Measurements from ENCODE around the gene RNF130.
"Not testable (repeated sequence)": the region's sequence is repeated elsewhere in the genome, so short reads cannot be mapped to it uniquely, and the experiment has no call there.

Gene RNF130

DNA sequence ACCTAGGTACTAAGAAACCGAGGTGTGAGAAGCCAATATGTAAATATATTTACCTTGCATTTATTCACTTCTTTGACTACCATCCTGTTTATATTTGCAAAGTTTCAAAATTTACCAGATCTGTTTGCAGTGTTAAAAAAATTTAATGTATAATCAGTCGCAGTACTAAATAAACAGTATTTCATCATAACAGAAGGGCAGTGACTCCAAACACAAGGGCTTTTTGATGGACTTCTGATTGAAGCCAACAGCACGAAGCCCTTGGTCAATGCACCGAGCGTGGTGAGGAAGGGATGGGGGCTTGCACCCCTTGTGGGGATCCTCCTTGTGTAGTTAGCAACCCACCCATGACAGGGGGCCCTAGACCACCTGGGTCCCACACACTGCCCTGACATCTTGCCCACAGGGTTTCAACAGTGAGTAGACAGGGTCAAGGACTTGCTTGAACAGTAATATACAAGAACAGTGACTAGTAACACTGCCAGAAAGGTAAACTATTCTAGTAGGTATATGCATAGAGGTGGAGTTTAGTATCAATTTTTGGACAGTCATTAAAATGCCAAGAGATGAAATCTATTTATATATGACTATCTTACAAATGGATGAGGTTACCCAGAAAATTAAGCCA is 111.2 kb downstream of the RNF130 start:
- no peak for DNase-seq

DNA sequence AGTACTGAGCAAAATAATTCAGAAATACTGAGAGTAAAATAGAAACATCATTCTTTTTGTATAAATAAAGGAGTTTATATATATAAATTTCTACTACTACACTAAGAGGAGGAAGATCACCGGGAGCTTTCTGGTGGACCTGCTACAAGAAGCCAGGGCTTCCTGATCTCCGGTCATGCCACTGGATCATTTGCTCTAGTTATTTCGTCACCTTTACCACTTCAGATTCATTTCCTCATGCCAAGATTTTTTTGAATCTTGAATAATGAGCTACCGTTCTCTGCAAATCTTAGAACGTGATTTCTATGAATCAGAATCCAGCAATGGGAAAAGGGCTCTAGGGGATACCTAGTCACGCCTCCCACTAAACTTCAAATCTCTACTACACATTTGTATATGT is 111.9 kb downstream of the RNF130 start:
- no peak for DNase-seq

DNA sequence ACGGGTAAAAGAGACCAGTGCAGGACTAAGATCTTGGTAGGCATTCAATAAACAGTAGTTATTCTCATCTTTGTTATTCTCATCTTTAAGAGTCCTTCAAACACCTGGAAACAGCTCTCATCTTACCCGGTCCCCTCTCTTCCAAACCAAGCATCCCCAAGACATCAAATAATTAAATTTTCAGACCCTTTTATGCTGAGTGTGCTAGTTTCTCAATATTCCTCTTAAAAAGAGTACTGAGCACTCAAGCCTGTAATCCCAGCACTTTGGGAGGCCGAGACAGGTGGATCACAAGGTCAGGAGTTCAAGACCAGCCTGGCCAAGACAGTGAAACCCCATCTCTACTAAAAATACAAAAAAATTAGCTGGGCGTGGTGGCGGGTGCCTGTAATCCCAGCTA is 112.4 kb downstream of the RNF130 start:
- not testable (repeated sequence) for DNase-seq

DNA sequence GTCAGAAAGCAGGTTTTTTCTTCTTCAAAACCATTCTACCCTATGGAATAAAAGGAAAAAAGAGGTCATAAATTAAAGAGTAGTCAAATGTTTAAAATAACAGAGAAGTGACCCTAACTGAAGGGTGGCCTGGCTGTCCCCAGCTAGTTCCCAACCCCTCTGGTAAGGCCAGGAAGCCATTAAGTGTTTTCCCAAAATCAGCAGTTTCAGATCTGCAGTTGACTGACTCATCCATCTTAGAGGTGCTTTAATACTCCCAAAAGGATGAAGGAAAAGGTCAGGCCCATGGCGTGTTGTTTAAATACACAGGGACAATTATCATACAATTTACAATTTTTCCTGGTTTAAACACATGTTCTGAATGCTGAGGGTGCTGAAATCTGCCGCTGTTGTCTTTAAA is 115.9 kb downstream of the RNF130 start:
- no peak for DNase-seq

GRCh38 chr5:179955062-179955461 is 116.5 kb downstream of the RNF130 start:
- no peak for DNase-seq

DNA sequence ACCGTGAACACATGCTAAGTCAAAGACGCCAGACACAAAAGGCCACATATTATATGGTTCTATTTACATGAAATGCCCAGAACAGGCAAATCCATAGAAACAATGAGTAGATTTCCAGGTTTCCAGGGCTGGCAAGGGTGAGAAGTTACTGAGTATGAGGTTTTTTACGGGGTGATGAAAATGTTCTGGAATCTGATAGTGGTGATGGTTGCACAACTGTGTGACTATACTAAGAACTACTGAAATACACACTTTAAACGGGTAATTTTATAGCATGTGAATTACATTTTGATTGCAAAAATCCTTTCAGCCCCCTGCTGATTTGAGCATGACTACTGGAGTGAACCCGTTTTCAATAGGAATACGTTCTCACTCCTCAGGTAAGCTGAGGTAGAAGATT is 117.1 kb downstream of the RNF130 start:
- no peak for DNase-seq

DNA sequence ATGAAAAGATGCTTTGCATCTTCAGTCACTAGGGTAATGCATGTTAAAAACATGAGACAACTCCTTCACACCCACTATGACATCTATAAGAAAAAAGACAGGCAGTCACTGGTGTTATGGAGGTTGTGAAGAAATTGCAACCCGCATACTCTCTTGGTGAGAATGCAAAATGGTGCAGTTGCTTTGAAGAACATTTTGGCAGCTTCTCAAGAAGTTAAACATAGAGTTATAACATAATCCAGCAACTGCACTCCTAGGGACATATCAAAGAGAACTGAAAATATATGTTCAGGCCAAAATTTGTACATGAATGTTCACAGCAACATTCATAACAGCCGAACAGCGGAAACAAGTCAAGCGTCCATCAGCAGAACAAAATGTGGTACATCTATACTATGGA is 117.6 kb downstream of the RNF130 start:
- no peak for DNase-seq

DNA sequence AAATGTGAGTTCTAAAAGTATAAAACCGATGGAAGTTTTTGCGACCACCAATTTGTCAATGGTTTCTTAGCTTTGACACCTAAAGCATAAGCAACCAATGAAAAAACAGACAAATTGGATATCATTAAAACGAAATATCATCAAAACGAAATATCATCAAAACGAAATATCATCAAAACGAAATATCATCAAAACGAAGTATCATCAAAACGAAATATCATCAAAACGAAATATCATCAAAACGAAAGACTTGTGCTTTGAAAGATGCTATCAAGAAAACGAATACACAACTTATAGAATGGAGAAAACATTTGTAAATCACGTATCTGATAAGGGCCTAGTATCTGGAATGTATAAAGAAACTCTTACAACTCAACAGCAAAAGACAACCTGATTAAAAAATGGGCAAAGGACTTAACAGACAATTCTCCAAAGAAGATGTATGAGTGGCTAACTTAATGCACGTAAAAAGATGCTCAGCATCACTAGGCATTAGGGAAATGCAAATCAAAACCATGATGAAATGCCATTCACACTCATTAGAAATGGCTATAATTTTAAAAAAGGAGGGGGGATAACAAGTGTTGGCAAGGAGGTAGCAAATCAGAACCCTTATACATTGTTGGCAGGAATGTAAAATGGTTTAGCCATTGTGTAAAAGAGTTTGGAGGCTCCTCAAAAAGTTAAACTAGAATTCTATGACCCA is 134.4 kb downstream of the RNF130 start:
- no peak for DNase-seq

DNA sequence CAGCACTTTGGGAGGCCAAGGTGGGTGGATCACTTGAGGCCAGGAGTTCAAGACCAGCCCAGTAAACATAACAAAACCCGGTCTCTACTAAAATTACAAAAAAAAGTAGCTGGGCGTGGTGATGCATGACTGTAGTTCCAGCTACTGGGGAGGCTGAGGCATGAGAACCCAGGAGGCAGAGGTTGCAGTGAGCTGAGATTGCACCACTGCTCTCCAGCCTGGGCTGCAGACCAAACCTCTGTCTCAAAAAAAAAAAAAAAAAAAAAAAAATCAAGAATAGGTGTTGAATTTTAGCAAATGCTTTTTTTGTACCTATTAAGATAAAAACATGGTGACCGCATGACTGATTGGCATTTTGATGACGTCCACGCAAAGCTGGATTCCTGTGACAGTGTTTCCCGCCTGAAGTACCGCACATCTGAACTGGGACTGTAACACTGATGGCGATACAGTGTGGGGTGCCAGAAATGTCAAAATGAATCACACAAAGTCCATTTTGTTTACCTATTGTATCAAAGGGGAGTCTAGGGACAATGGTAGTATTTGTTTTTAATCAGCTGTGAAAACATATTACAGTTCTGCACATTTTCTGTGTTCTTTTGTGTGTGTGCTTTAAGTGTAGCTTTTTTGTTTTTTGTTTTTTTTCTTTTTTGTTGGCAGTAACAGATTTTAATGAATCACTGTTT is 140.6 kb downstream of the RNF130 start:
- DNase-seq: no peak

GRCh38 chr5:179927824-179928223 is 143.7 kb downstream of the RNF130 start:
- DNase-seq: no peak

DNA sequence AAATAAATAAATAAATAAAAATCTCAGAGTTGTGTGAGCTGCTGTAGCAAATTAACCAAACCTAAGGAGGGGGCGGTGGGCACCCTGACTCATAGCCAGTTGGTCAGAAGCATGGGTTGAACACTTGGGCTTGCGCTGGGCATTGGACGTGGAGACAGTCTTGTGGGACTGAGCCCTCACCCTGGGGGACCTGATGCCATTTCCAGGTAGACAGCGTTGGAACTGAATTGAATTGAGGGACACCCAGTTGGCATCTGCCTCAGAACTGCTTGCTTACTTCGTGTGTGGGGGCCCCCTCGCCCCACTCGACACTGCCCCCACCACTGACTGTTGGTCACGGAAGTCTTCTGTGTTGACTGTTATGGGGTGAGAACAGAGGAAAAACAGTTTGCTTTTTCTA is 144.9 kb downstream of the RNF130 start:
- no peak for DNase-seq

DNA sequence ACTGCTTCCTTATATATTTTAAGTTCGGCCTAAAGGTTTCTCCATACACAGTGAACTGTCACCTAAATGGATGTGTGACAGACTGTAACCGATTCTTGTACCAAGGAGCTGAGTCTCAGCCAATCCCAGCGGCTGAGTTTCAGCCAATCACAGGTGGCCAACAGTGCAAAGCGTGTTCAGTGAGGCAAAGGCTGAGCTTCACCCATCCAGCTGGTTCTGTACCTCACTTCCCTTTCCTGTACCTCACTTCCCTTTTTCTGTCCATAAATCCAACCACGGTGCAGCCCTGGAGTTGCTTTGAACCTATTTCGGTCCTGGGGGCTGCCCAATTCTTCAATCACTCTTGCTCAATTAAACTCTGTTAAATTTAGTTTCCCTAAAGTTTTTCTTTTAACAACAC is 148.1 kb downstream of the RNF130 start:
- no peak for DNase-seq

DNA sequence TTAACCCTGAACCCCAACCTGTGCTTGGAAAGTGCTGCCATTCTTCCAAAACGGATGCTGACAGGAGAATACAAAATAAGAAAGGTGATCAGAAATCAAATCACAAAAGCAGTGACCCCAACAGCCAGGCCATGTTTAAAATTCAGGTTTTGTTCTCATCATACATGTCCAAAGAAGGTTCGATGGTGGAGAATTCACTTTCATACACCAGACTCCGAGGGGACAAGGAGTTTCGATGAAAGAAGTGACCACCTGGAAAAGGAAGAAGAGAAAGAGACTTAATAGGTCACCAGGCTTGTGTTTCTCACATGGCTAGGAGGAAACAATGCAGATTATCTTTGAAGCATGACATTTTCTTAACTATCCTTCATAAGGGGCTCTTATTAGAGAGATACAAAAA is 151.4 kb downstream of the RNF130 start:
- no peak for DNase-seq

GRCh38 chr5:179919487-179920060 is 152.0 kb downstream of the RNF130 start:
- DNase-seq: no peak

DNA sequence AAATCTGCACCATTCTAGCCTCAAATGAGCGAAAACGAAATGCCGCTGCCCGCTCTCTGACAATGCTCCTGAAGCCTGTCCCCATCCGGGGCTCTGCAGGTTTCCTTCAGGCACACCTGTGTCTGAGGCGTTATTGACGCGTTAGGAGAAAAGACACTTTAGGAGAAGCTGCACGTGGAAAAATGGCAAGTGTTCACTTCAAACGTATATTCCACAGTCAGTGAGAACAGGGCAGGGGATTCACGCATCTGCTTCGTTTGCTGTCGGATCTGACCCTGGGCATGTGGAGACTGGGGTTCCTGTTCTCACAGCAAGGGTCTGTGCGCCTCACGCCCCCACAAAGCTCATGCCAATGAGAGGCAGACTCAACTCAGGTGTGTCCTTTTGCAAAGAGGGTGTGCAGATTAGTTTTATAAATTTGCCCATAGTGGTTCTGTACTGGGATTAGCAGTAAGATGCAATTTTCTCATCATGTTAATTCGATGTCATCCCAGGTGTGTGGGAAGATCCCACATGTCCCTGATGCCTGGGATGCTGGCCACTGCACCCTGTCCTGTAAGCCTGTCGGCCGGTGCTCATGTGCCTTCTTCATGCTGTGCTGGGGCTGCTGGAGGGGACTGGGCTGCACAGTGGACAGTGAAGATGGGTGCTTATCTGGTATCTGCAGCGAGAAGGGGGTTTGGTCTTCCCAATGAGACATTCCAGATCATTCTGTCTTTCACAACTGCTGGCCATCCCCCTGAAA is 152.6 kb downstream of the RNF130 start:
- no peak for DNase-seq

GRCh38 chr5:179916523-179916922 is 155.0 kb downstream of the RNF130 start:
- DNase-seq: no peak

- DNase-seq: no peak
Observed at GRCh38 chr5:179915406-179915935, 156.1 kb downstream of the RNF130 start.

- no peak for DNase-seq
Observed at GRCh38 chr5:179914032-179914755, 157.4 kb downstream of the RNF130 start.

- no peak for DNase-seq
Observed at GRCh38 chr5:179913461-179913860, 158.1 kb downstream of the RNF130 start.

GRCh38 chr5:179912951-179913350 is 158.6 kb downstream of the RNF130 start:
- no peak for DNase-seq

GRCh38 chr5:179912386-179912785 is 159.2 kb downstream of the RNF130 start:
- DNase-seq: no peak

DNA sequence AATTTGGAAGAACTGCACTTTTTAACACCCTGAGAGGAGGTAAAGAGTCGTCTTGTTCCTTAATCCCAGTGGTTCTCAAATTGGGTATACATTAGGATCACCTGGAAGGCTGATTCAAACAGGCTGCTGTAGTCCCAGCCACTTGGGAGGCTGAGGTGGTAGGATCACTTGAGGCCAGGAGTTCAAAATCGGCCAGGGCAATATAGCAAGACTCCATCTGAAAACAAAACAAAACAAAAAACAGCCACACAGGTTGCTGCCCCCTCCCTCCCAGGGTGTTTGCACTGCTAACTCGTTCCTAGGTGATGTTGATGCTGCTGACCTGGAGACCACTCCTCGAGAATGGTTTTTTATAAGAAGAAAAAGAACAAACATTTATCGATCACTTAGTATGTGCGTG is 162.3 kb downstream of the RNF130 start:
- DNase-seq: no peak
